Stimulated activated CD8-positive, alpha-beta memory T cell treated with anti-CD3 and anti-CD28 coated beads, Interleukin-2, amount 100 ng/mL, for 48 hours (primary cell): ENCODE results near the gene MRAS.
A peak's percentile ranks its signal among the peaks of the same experiment; 100 is the strongest.
"Not testable (repeated sequence)": the region's sequence is repeated elsewhere in the genome, so short reads cannot be mapped to it uniquely, and the experiment has no call there.

Source experiments
- DNase-seq, 2 donors: peaks; one replicate each; pipeline ENCODE4 v3.0.0-alpha.2; 2020; ENCODE audit warnings: low read depth in 2 of 2

MRAS gene

DNA sequence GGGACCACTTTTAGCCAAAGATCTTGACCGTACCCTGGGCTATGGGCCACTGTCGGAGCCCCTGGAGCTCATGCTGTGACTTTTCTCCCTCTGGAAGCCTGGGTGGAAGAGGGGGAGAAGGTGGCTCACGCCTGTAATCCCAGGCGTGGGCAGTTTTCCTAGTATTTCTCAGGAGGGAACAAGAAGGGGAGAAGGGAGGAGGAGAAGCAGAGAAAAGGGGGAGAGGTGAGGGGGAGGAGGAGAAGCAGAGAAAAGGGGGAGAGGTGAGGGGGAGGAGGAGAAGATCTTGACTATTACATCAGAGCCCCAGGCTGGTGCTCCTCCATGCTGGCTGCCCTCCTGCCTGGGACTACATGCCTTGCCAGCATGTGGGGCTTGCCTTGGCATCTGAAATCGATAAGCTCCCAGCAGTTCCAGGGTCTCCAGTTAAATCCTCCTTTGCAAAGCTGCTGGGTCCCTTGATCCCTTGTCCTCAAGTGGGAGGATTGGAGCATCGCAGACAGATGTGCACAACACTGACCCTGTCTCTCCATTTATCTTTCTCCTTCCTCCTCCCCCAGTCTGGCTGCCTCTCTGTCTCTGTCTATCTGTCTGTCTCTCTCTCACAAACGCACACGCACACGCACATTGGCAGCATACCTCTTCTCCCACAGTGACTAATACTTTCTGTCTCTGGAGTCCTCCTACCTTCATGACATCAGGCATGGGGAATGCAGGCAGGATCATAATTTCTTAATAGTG, 41.6 kb downstream of the MRAS start:
- DNase-seq, result no peak

GRCh38 chr3:138390582-138390932, 42.2 kb downstream of the MRAS start:
- DNase-seq, result no peak

DNA sequence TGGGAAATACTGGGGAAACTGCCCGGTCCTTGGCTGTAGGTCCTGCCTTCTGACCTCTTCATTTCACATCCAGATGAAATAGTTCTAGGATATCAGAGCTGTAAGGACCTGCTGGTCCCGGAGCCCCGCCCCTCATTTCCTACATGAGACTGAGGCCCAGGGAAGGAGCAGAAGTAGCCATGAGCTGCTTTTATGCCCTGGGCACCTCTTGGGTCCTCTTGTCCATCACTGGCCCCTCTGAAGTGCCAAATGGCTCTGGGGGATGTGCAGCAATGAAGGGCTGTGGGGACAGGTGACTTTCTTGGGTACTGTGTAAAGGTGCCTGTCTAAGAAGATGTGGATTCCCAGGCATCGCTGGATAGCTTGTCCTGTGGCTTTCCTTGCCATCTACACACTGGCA, 45.8 kb downstream of the MRAS start:
- no peak for DNase-seq

- no peak for DNase-seq
Measured at GRCh38 chr3:138394686-138395085, 46.3 kb downstream of the MRAS start.

DNA sequence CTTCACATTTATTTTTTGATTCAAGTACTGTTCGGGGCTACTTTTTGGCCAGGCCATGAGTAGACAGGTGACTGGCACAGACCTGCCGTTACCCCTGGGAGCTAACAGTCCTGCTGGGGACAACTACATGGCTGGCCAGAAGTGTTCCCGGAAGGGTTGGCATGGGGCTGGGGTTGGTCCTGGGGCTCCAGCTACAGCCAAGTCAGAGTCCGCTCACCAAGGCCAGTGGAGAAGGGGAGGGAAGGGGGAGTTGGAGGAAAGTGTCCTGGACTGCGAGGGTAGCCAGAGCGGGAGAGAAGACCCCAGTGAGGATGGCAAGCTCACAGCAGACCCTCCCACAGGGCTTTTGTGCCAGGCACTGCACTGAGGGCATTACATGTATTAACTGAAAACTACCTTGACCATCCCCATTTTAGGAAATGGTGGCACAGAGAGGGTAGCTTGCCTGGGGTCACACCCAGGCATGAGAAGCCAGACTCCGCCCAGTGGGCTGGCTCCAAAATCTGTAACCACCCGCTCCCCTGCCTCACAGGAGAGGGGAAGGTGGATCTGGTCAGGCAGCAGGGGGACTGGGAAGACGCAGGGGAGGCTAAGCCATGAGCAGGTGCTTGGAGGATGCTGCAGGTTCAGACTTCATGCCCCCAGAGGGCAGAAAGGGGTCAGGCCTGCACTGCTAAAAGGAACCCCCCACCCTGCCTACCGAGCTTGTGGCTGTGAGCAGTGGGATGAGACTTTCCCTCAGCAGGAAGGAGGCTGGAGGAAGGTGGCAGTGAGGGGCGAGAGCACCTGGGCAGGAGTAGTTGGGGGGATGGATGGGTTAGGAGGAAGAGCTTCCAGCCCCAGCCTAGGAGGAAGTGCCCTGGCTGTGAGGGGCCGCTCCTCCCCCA, 47.7 kb downstream of the MRAS start:
- DNase-seq, result no peak

GRCh38 chr3:138396752-138397410, 48.5 kb downstream of the MRAS start:
- no peak for DNase-seq

DNA sequence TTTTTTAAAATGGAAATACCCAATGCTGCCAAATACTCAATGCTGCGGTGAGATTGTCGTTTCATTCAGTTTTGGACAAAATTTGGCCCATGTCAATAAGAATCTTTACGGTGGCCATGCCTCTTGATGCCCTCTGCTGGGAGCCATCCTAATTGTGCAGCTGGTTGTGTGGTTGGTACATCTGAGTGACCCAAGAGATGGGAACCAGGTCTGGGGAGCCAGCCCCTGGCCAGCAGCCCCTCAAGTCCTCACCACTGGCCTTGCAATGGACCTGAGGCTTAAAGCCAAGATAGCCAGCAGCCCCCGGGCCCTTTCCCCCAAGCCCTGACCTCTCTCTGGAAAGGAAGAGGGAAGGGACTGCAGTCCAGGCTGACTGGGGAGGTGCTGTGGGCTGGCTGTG, 49.6 kb downstream of the MRAS start:
- no peak for DNase-seq

DNA sequence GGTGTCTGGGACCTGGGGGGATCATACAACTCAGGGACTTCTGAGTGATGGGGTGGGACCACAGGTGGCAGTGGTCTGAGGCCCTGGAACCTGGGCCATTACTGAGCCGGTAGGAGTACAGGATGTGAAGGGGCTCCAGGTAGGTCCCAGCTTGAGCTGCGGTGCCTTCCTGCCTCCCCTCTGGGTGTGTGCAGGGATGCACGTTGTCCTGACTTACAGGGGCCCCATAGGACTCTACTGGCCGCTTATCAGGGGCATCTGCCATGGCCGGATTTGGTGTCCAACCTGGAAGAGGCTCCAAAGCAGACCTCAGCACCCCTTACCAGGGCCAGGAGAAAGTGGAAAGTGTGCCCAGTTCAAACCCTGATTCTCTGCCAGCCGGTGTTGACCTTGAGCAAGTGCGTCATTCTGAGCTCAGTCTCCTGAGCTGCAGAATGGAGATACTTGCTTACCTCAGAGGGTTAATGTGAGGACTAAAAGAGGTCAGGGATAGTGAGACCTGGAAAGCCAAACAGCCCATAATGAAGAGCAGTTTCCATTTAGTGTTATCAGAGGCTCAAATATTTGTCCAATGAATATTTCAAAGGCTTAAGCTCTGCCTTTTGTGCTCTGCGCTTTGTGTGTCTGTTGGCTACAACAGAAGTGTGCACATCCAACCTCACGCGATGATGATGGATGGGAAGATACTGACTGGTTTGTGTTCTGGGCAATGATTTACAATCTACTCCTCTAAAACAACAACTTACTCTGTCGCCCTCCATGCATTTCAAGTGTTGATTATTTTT, 50.6 kb downstream of the MRAS start:
- no peak for DNase-seq

GRCh38 chr3:138399766-138400165, 51.4 kb downstream of the MRAS start:
- no peak for DNase-seq

DNA sequence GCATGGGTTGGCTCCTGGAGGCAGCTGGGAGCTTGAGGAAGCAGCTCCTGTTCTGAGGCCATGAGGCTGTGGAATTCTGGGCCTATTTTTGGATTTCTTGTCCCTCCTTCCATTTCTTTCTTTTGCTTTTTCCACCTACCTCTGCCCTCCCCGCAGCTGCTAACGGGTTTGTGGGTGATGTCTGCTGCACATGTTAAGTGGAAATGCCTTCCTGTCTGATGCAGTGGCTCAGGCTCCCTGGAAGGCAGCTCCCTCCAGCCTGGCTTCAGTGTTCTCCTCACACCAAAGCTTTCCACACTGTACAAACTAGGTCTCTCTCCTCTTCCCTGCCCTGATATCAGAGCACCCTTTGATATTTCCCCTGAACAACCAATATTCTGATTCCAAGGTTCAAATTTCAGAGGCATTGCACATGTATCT, 52.3 kb downstream of the MRAS start:
- DNase-seq, result no peak

GRCh38 chr3:138401834-138402233, 53.5 kb downstream of the MRAS start:
- DNase-seq, result no peak

- DNase-seq, result no peak
Measured at GRCh38 chr3:138404121-138404520, 55.7 kb downstream of the MRAS start.

GRCh38 chr3:138405001-138405400, 56.6 kb downstream of the MRAS start:
- DNase-seq, result no peak

GRCh38 chr3:138405486-138405885, 57.1 kb downstream of the MRAS start:
- no peak for DNase-seq

GRCh38 chr3:138406606-138407005, 58.2 kb downstream of the MRAS start:
- DNase-seq, result no peak

DNA sequence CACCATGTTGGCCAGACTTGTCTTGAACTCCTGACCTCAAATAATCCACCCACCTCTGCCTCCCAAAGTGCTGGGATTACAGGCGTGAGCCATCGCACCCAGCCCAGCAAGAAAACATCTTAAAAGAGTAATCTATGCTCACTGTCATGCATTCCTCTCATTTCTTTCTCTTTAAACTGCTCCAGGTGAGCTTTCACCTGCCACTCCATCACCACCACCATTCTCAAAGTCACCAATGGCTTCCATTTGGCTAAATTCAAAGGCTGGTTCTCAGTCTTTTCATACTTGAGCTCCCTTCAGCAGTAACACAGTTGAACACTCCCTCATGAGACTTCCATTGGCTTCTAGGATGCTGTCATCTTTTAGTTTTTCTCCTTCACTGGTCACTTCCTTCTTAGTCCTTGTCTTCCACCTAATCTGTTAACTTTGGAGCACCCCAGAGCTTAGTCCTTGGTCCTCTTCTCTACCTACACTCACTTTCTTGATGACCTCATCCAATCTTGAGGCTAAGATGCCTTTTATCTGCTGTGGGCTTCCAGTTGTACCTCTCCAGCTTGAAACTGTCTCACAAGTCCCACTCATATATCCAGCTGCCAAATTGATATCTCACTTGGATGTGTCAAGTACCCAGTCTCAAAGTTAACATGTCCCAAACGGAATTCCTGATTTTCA, 59.0 kb downstream of the MRAS start:
- DNase-seq, result no peak

DNA sequence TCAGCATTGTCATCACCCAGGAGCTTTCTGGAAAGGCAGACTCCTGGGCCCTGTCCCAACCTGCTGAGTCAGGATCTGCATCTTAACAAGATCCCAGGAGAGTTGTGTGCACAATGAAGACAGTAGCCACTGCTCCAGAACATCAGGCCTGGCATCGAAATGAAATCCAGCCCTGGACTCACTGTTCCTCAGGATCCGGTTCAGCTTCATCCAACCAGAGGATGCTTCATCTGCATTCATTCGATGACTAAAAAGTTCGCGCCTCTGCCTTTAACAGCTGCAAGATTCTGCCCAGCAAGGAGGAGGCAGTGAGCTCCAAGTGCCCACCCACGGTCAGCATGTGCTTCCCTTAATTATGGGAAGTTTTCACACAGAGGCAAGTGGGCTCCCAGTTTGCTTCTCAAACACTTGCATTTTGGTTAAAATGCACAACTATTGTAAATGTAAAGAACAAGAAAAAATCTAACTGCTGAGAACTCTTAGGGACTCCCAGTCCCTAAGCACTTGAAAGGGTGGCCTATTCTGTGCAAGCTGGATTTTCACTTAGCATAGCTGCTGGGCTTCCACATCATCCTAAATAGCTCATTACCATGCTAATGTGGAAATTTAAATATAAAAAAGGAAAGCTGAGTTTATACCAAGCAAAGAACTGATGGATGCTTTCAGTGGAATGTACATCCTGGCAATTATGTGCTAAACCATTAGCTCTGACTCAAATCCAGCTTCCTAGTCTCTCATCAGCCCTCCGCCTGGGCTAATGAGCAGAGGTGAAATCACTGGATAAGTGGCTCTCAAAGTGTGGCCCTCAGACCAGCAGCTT, 60.6 kb downstream of the MRAS start:
- no peak for DNase-seq

GRCh38 chr3:138412821-138413551, 64.6 kb downstream of the MRAS start:
- no peak for DNase-seq

DNA sequence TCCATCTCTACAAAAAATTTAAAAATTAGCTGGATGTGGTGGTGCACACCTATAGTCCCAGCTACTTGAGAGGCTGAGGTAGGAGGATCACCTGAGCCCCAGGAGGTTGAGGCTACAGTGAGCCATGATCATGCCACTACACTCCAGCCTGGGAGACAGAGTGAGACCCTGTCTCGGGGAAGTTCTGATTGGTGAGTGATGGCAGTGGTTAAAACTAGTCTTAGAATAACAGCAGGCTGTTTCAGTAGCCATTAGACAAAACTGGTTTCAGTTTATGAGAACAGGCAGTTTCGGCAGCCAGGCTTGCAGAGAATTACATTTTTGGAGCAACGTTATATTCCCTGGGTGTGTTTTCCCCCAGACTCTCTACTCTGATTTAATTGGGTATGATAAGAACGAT, 67.9 kb downstream of the MRAS start:
- not testable (repeated sequence) for DNase-seq

- peak; percentile 41 to 42 for DNase-seq
Measured at GRCh38 chr3:138417559-138417982, 69.2 kb downstream of the MRAS start.
